Melanocyte of skin (primary cell): ENCODE results near the gene CYBRD1. TPM values are rescaled to one million over a fixed set of nuclear protein-coding genes. Genes with fewer than 3 reads are reported as not detected.

Experiments
- small RNA-seq, 2 donors: library from RNA; depleted of rRNA; stranded (forward); fragments of <200 nt; gene quantifications; one replicate each; pipeline ENCODE3, GENCODE V24; 2012
- total RNA-seq, 2 donors: library from RNA; depleted of rRNA; stranded (reverse); fragments of >200 nt; gene quantifications; 2 replicates each; pipeline ENCODE4 v1.2.3, GENCODE V29; 2012

The CYBRD1 gene
- 10 to 100 TPM; 61.6 to 64.4 TPM for total RNA-seq

GRCh38 chr2:171522052-171522787 is at the start of gene CYBRD1:
Gene CYBRD1, plus strand, starts transcription at chr2:171522474. Its CDS starts 72 bp downstream, at chr2:171522546.

Small RNA genes lying within 50 kb of the gene (small RNA-seq; reads per million reads assigned to genes)
- gene AC007969.2: 0 reads per million in 2 donors
- 0 reads per million in 2 donors for gene RPL21P38

Other genes with a start within 250 kb of the CYBRD1 start
- 10 to 100 TPM; 19.3 to 21.6 TPM for gene METTL8, start 88.5 kb upstream of the CYBRD1 start, total RNA-seq
- 10 to 100 TPM; 16.5 to 23.0 TPM for gene DCAF17, start 88.2 kb upstream of the CYBRD1 start, total RNA-seq
- gene DYNC1I2, start 165.0 kb downstream of the CYBRD1 start, total RNA-seq: 10 to 100 TPM; 60.9 to 82.6 TPM